Nephron progenitor cell (in vitro differentiated cells): ENCODE measurements around the gene STAT5B.
"Not testable (repeated sequence)": the region's sequence is repeated elsewhere in the genome, so short reads cannot be mapped to it uniquely, and the experiment has no call there.

ENCODE experiments used
- DNase-seq: peaks from one replicate; pipeline ENCODE4 v3.0.0; 2021
- H3K27ac Mint-ChIP-seq: 2 replicates; pipeline ENCODE4 v1.8.0; 2021; ENCODE audit warnings: mild to moderate bottlenecking, moderate library complexity, mixed read lengths
- H3K27me3 Mint-ChIP-seq: 2 replicates; pipeline ENCODE4 v1.8.0; 2021; ENCODE audit warnings: mild to moderate bottlenecking, low read depth, mixed read lengths; ENCODE audit not compliant: poor library complexity
- H3K36me3 Mint-ChIP-seq: 2 replicates; pipeline ENCODE4 v1.8.0; 2021; ENCODE audit warnings: low read depth, mixed read lengths
- H3K4me1 Mint-ChIP-seq: 2 replicates; pipeline ENCODE4 v1.8.0; 2021; ENCODE audit warnings: mixed read lengths
- H3K4me3 Mint-ChIP-seq: 2 replicates; pipeline ENCODE4 v1.8.0; 2021; ENCODE audit warnings: mild to moderate bottlenecking, moderate library complexity, mixed read lengths
- H3K9me3 Mint-ChIP-seq: 2 replicates; pipeline ENCODE4 v1.8.0; 2021; ENCODE audit warnings: mild to moderate bottlenecking, moderate library complexity, mixed read lengths
- TF ChIP-seq, protein P1 (sequence below): fragments of 200-600 bp; sonication (generic); IDR thresholded peaks from 2 replicates; pipeline ENCODE4 v1.5.0; 2021; ENCODE audit warnings: antibody characterized with exemption

Gene STAT5B

GRCh38 chr17:42248351-42249179 lies 27.6 kb downstream of the STAT5B start:
- TF ChIP-seq, protein P1, sequence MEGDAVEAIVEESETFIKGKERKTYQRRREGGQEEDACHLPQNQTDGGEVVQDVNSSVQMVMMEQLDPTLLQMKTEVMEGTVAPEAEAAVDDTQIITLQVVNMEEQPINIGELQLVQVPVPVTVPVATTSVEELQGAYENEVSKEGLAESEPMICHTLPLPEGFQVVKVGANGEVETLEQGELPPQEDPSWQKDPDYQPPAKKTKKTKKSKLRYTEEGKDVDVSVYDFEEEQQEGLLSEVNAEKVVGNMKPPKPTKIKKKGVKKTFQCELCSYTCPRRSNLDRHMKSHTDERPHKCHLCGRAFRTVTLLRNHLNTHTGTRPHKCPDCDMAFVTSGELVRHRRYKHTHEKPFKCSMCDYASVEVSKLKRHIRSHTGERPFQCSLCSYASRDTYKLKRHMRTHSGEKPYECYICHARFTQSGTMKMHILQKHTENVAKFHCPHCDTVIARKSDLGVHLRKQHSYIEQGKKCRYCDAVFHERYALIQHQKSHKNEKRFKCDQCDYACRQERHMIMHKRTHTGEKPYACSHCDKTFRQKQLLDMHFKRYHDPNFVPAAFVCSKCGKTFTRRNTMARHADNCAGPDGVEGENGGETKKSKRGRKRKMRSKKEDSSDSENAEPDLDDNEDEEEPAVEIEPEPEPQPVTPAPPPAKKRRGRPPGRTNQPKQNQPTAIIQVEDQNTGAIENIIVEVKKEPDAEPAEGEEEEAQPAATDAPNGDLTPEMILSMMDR: no peak
- H3K27me3 Mint-ChIP-seq: no peaks in the 10 kb centered on the region
- no peak overlapping the region for H3K4me3 Mint-ChIP-seq
- H3K36me3 Mint-ChIP-seq: no peaks in the 10 kb centered on the region
- peak overlapping the region; percentile 96 for H3K27ac Mint-ChIP-seq
- no peaks in the 10 kb centered on the region for H3K9me3 Mint-ChIP-seq
- peaks cover 25% of the 10 kb centered on the region for H3K4me1 Mint-ChIP-seq
- DNase-seq: no peak

DNA sequence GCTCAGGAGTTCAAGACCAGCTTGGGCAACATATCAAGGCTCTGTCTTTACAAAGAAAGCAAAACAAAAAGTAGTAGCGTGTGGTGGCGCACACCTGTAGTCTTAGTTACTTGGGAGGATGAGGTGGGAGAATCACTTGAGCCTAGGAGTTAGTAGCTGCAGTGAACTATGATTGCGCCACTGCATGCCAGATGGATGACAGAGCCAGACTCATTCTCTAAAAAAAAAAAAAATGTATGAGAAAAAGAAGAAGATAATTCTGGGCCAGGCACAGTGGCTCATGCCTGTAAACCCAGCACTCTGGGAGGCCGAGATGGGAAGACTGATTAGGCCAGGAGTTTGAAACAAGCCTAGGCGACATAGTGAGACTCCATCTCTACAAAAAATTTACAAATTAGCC lies 28.5 kb downstream of the STAT5B start:
- Mint-ChIP-seq H3K27ac (no peak overlapping the region), H3K36me3 (no peaks in the 10 kb centered on the region), H3K4me3 (no peak overlapping the region), H3K9me3 (no peaks in the 10 kb centered on the region), H3K27me3 (no peaks in the 10 kb centered on the region), H3K4me1 (peaks cover 30% of the 10 kb centered on the region)
- DNase-seq: no peak
- TF ChIP-seq, protein P1: no peak

DNA sequence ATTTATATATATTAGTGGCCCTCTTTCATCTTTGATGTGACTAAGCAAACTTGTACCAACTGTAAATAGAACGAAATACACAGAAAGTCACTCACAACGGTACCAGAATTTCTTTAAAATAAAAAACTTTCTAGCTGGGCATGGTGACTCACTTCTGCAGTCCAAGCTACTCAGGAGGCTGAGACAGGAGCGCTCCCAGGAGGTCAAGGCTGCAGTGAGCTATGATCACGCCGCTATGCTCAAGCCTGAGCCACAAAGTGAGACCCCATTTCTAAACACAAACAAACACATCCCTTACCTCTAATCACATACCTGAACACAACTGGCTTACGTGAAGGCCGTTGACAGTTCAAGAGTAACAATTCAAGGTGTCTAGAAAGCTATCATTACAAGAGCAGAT lies 29.7 kb downstream of the STAT5B start:
- H3K27ac Mint-ChIP-seq: no peak overlapping the region
- H3K4me3 Mint-ChIP-seq: no peak overlapping the region
- H3K27me3 Mint-ChIP-seq: no peaks in the 10 kb centered on the region
- no peak for DNase-seq
- H3K9me3 Mint-ChIP-seq: no peaks in the 10 kb centered on the region
- H3K4me1 Mint-ChIP-seq: peaks cover 30% of the 10 kb centered on the region
- no peaks in the 10 kb centered on the region for H3K36me3 Mint-ChIP-seq
- TF ChIP-seq, protein P1: no peak

- H3K36me3 Mint-ChIP-seq, DNase-seq, H3K9me3 Mint-ChIP-seq, H3K27ac Mint-ChIP-seq, H3K4me3 Mint-ChIP-seq, H3K27me3 Mint-ChIP-seq: not testable (repeated sequence)
- H3K4me1 Mint-ChIP-seq: peaks cover 29% of the 10 kb centered on the region
Observed at GRCh38 chr17:42245183-42245582, 31.0 kb downstream of the STAT5B start.

- H3K4me1 Mint-ChIP-seq: peaks cover 23% of the 10 kb centered on the region
- DNase-seq, H3K27ac Mint-ChIP-seq, H3K4me3 Mint-ChIP-seq, H3K36me3 Mint-ChIP-seq, H3K9me3 Mint-ChIP-seq, H3K27me3 Mint-ChIP-seq: not testable (repeated sequence)
Observed at GRCh38 chr17:42244116-42244515, 32.1 kb downstream of the STAT5B start.

DNA sequence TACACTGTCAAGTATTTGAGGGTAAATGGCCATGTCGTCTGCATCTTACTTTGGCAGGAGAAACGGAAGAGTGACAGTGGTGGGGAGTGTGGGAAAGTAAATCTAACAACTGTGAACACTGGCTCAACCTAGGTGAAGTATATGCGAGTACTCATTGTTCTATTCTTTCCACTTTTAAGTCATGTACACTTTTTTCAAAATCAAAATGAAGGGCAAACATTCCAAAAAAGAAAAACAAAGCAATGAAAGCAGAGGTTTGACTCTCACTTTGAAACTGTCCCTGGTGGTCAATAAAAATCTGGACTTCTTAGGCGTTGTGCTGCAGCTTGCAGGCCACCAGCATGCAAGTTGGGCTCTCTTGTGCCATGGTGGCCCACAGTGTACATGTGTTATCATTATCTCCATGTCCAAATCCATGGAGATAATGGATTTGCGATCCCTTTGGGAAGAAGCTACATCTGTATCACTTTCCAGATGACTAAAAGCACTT lies 32.7 kb downstream of the STAT5B start:
- Mint-ChIP-seq H3K4me3 (no peak overlapping the region), H3K27ac (no peak overlapping the region), H3K9me3 (no peaks in the 10 kb centered on the region), H3K4me1 (peaks cover 18% of the 10 kb centered on the region), H3K36me3 (no peaks in the 10 kb centered on the region), H3K27me3 (peaks cover 4% of the 10 kb centered on the region)
- no peak for DNase-seq
- TF ChIP-seq, protein P1: no peak

DNA sequence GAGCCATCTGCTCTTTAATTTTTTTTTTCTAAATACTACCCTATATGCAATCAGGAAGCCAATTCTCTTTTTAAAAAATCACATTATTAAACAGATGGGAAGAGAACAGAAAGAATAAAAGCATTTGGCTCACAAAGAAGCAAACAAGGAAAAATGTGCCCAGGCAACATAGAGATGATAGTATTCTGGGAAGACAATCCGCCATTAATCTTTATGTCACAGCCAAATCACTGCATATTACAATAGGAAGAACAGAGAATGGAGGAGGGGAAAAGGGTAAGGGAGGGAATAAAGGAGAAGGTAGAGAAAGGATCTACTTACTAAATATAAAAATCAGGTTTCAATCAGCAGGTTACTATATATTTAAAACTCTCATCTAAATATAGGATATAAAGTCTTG lies 34.3 kb downstream of the STAT5B start:
- Mint-ChIP-seq H3K9me3 (no peaks in the 10 kb centered on the region), H3K27ac (no peak overlapping the region), H3K36me3 (no peaks in the 10 kb centered on the region), H3K27me3 (peaks cover 4% of the 10 kb centered on the region), H3K4me1 (peaks cover 18% of the 10 kb centered on the region), H3K4me3 (no peak overlapping the region)
- no peak for DNase-seq
- TF ChIP-seq, protein P1: no peak

GRCh38 chr17:42240863-42241262 lies 35.3 kb downstream of the STAT5B start:
- H3K27ac Mint-ChIP-seq, H3K27me3 Mint-ChIP-seq, H3K36me3 Mint-ChIP-seq, H3K4me3 Mint-ChIP-seq, H3K9me3 Mint-ChIP-seq, DNase-seq: not testable (repeated sequence)
- peaks cover 18% of the 10 kb centered on the region for H3K4me1 Mint-ChIP-seq
